Endothelial cell (in vitro differentiated cells): ENCODE results near the gene C9orf43. TPM values are rescaled to one million over a fixed set of nuclear protein-coding genes. Genes with fewer than 3 reads are reported as not detected.
"Not testable (repeated sequence)": the region's sequence is repeated elsewhere in the genome, so short reads cannot be mapped to it uniquely, and the experiment has no call there.

ENCODE experiments used
- DNase-seq: peaks from one replicate; pipeline ENCODE4 v3.0.0; 2021; ENCODE audit warnings: low spot score
- H3K27ac Mint-ChIP-seq: one replicate; pipeline ENCODE4 v1.8.0; 2021; ENCODE audit warnings: mixed read lengths, inconsistent platforms; ENCODE audit not compliant: unreplicated experiment
- H3K27me3 Mint-ChIP-seq: one replicate; pipeline ENCODE4 v1.8.0; 2021; ENCODE audit warnings: mild to moderate bottlenecking, moderate library complexity, mixed read lengths, inconsistent platforms; ENCODE audit not compliant: unreplicated experiment
- H3K36me3 Mint-ChIP-seq: one replicate; pipeline ENCODE4 v1.8.0; 2021; ENCODE audit warnings: mild to moderate bottlenecking, low read depth, mixed read lengths, inconsistent platforms; ENCODE audit not compliant: unreplicated experiment
- H3K4me1 Mint-ChIP-seq: one replicate; pipeline ENCODE4 v1.8.0; 2021; ENCODE audit warnings: mild to moderate bottlenecking, mixed read lengths, inconsistent platforms; ENCODE audit not compliant: unreplicated experiment
- H3K4me3 Mint-ChIP-seq: one replicate; pipeline ENCODE4 v1.8.0; 2021; ENCODE audit warnings: mild to moderate bottlenecking, mixed read lengths, inconsistent platforms; ENCODE audit not compliant: unreplicated experiment
- H3K9me3 Mint-ChIP-seq: one replicate; pipeline ENCODE4 v1.8.0; 2021; ENCODE audit warnings: mixed read lengths, inconsistent platforms; ENCODE audit not compliant: unreplicated experiment
- CTCF ChIP-seq: fragments of 200-600 bp; sonication (generic); IDR thresholded peaks from one replicate; pipeline ENCODE4 v1.5.0; 2021; ENCODE audit warnings: antibody characterized with exemption; ENCODE audit not compliant: unreplicated experiment
- total RNA-seq: library from RNA; stranded (reverse); fragmentation: NEBNext Ultra II Directional; extraction: Animal tissue kit (Norgen Biotek cat#: 25700); gene quantifications from one replicate; pipeline ENCODE4 v1.2.1, GENCODE V29; 2021; ENCODE audit not compliant: unreplicated experiment

The C9orf43 gene
- total RNA-seq, 1 donor from 2014 or later = 0.92 TPM

- H3K27ac Mint-ChIP-seq = no peak overlapping the region
- peaks cover 5% of the 10 kb centered on the region for H3K27me3 Mint-ChIP-seq
- H3K4me3 Mint-ChIP-seq = no peak overlapping the region
- no peaks in the 10 kb centered on the region for H3K36me3 Mint-ChIP-seq
- no peak for DNase-seq
- H3K9me3 Mint-ChIP-seq = no peaks in the 10 kb centered on the region
- no peak for TF ChIP-seq CTCF
- peaks cover 6% of the 10 kb centered on the region for H3K4me1 Mint-ChIP-seq
Measured at GRCh38 chr9:113380869-113381378, 29.6 kb upstream of the C9orf43 start.

GRCh38 chr9:113381441-113381840, 29.1 kb upstream of the C9orf43 start:
- H3K27me3 Mint-ChIP-seq, H3K4me3 Mint-ChIP-seq, H3K4me1 Mint-ChIP-seq, H3K27ac Mint-ChIP-seq, H3K9me3 Mint-ChIP-seq, H3K36me3 Mint-ChIP-seq, DNase-seq: not testable (repeated sequence)

- Mint-ChIP-seq H3K27me3 (peaks cover 5% of the 10 kb centered on the region), H3K4me1 (peaks cover 6% of the 10 kb centered on the region), H3K36me3 (peaks cover 6% of the 10 kb centered on the region), H3K27ac (no peak overlapping the region), H3K9me3 (no peaks in the 10 kb centered on the region), H3K4me3 (no peak overlapping the region)
- TF ChIP-seq CTCF = no peak
- no peak for DNase-seq
Measured at GRCh38 chr9:113381909-113382411, 28.6 kb upstream of the C9orf43 start.

GRCh38 chr9:113386571-113387393, 23.8 kb upstream of the C9orf43 start:
- no peak for TF ChIP-seq CTCF
- no peak for DNase-seq
- Mint-ChIP-seq H3K36me3 (peaks cover 30% of the 10 kb centered on the region), H3K27ac (no peak overlapping the region), H3K9me3 (no peaks in the 10 kb centered on the region), H3K4me3 (no peak overlapping the region), H3K27me3 (peaks cover 1% of the 10 kb centered on the region), H3K4me1 (peaks cover 2% of the 10 kb centered on the region)

GRCh38 chr9:113387560-113388230, 22.9 kb upstream of the C9orf43 start:
- no peak overlapping the region for H3K27ac Mint-ChIP-seq
- peaks cover 30% of the 10 kb centered on the region for H3K36me3 Mint-ChIP-seq
- H3K27me3 Mint-ChIP-seq = peaks cover 4% of the 10 kb centered on the region
- no peak for DNase-seq
- H3K4me1 Mint-ChIP-seq = peaks cover 2% of the 10 kb centered on the region
- no peak for TF ChIP-seq CTCF
- H3K4me3 Mint-ChIP-seq = no peak overlapping the region
- no peaks in the 10 kb centered on the region for H3K9me3 Mint-ChIP-seq
